IPS DF 4.7 (cell line): ENCODE measurements around the gene NRG2.

ENCODE experiments used
- DNase-seq: peaks from one replicate; pipeline ENCODE4 v3.0.0-alpha.2; 2013; ENCODE audit warnings: low spot score; ENCODE audit errors: extremely low read depth

NRG2 gene

DNA sequence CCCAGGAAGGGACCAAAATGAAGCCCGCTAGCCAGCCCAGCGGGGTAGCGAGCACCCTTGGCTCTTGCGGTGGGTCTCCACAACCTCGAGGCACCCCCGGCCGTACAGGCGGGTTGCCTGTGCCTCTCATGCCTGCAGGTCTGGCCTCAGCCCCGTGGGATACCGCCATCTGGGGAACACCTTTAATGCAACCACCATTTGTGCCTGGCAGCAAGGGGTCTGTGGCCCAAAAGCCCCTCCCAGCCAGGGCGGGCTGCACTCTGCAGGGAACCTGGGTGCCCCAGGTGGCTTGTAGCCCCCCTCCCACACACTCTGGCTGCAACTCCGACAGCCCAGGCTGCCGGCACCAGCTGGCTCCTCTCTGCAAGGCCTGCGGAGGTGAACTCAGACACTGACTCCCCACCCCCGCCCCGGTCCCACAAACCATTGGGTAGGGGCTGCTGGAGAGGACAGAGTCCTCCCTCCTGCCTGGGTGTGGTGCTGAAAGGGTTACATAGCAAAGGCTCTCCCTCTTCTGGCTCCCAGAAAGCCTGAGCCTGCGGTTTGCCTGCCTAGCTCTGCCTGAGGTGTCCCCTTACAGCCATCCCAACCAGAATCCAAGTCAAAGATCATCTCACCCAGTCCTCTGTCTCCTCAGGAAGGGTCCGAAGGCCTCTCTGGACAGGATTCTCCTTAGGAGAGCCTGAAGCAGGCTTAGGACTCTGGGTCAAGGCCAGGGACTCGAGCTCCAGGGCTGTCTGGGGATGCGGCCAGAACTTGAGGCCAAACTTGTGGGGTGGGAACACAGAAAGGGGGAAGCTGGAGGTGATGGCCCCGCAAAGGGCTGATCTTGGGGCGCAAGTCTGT, 138.1 kb downstream of the NRG2 start:
- peak; percentile 25 for DNase-seq

DNA sequence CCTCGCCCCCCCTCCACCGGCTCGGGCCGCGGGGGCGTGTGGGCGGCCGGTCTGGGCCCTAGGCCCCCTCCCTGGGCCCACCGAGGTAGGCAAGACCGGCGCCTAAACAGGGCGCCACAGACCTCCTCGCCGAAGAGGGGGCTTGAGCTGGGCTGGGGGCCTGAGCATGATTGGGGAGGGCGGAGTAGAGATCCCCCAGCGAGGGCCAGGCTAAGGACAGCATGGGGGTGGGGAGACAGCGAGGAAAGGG, 138.6 kb downstream of the NRG2 start:
- DNase-seq: no peak

DNA sequence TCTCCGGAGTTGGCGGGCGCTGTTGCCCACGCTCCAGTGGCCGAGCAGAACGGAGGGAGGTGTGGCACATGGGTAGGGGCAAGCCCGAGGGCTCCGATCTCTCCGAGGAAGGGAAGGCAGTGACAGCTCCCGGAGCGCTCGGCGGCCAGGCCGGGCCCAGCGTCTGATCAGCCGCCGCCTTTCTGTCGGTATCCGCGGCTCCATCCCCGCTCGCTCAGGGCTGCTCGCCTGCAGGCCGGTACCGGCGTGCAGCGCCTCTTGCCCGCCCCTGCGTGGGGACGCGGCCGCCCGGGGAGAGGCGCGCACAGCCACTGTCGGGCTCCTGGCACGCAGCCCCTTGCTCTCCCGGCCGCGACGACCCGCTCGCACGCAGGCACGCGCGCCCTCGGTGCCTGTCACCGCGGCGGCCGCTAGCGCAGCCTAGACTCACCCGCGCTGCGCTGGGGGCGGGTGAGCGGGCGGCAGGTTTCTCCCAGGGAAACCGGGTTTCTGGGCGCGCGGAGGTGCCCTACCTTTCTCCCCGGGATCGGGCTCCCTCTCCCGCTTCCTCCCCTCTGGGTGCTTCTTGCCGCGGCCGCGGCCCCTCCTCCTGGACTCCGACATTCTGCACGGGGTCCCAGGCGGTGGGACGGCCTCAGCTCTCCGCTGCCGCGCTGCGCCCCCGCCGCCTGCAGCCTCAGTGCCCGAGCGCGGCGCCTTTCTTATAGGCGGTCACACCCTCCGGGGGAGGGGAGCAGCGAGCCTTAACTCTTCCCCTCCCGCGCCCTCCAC, 139.1 kb downstream of the NRG2 start:
- no peak for DNase-seq

DNA sequence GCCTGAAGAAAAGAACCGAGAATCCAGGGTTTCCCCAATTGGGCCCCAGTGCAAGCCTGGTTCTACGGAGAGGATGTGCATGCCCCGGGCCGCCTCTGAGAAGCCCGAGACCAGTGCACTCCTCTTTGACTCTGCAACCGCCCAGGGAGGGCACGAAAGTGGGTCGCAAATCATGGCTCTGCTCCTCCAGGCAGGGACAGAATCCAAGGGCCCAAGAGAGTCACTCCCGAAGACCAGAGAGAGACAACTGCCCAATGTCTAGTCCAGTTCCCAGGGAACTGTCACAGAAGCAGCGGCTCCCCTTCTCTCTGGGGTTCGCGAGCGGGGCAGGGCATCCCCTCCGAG, 139.7 kb downstream of the NRG2 start:
- DNase-seq: no peak

DNA sequence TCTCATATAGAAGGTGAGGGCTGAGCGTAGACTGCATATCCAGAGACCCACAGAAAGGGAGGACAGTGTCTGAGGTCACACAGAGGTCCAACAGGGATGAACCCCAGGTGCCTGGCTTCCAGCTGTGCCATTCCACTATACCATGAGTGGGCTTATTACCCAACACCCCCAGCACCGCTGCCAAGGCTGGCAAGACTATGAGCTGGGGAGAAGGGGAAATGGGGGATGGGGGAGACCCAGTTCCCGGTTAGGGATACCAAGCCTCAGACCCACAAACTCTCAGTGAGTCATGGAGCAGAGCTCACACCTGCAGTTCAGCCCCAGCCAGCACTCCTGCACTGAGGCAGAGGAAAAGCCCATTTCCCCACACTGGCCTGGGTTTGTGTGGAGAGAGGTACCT, 141.1 kb downstream of the NRG2 start:
- DNase-seq: no peak

DNA sequence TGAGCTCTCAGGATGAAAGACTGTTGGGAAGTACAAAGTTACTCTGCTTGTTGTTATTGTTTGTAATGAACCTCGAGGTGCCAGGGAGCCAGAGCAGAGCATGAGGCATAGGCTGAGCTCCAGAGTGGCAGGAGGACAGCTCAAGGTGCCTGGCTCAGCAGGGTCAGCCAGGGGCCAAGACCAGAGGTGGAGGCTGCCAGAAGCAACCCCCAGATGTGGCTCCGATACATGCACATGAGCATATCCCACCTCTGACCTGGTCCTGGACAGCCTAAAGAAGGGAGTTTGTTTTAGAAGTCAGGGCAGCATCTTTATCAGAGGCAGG, 141.9 kb downstream of the NRG2 start:
- DNase-seq: no peak

DNA sequence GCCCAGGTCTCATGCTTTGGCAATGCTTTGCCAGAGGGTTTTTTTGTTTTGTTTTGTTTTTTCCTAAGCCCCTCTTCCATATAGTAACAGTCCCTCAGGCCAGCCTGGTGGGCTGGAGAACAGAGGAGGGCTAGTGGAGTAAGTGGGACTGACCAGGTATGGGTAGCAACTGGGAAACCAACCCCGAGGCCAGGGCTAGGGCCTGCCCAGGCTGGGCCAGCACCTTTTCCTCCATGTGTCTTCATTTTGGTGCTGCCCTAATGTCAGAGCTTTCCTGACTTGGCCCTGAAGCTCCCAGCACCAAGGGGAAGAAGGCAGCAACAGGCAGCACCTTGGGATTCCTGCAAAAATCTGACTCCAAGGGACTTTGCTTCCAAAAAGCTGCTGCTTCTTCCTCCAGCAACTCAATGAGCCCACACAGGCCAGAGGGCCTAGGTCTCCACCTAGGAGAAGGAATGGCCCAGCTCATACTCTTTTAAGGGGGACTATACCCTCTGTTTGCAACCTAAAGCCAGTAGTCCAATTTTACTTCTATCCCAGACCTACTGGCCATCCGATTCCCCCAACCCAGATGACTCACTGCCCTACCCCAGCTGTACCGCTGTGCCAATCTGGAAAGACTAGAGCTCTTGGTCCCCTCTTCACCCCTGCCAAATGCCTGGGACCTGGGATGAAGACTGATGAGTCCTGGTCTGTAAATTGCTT, 142.4 kb downstream of the NRG2 start:
- no peak for DNase-seq

DNA sequence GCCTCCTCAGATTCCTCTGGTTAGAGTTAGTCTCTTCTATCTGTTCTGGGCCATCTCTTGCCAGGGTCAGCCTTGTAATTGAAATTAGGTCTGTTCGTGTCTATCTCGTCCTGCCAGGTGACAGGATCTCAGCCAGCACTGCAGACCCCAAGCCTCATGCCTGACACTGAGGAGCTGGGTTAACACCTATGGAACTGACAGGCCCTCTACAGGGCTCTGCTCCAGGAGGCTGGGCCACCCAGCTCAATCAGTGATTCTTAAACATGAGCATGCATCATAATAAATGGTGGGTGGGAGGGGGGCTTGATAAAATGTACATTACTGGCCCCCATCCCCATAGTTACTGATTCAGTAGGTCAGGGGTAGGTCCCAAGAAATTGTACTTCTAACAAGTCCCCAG, 144.1 kb downstream of the NRG2 start:
- DNase-seq: no peak

DNA sequence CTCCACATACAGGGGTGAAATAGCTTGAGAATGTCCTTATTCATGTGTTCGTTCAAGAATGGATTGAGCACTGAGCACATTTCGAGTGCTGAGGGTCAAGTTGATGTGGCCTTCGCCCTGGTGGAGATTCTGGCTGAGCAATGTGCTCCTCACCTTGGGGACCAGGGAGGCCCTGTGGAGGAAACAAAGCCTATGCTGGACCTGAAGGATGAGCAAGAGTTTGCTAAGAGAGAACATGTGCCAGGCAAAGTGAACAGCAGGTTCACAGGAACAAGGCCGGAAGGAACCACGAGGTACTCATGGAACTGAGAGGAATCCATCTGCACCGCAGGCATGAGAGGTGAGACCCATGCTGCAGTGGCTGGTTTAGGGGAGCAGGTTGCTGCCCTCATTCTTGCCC, 145.1 kb downstream of the NRG2 start:
- no peak for DNase-seq

DNA sequence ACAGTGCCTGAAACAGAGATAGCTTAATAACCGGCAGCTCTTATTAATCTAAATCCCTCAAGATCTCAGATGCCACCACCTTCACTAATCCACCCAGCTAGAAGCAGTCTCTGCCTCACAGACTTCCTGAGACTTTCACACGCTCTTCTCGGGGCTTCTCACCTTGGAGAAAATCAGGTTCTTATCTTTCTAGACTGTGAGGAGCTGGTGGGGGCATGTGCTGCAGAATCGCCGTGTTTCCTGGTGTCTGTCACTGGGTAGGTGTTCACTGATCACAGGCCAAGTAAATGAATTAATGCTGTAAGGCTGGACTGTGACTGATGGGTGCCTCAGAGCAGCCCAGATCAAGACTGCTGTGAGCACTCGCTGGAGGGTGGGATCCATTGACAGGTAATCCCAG, 145.8 kb downstream of the NRG2 start:
- no peak for DNase-seq

DNA sequence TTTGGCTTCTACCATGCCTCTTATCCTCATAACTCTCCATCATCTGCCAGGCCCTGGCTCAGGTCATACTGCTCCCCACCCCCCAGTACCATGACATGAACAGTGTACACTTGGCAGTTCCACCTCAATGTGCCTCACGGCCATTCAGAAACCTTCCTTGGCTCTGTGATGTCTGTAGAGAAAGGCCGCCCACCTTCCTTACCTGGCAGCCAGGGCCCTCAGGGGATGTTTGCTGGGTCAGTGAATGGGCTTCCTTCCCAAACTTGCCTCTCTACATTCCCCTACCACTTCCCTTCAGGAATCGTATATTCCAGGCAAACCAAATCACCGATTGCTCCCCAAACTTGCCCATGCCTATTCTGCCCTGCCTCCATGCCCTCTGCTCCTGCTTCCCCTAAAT, 146.4 kb downstream of the NRG2 start:
- no peak for DNase-seq

DNA sequence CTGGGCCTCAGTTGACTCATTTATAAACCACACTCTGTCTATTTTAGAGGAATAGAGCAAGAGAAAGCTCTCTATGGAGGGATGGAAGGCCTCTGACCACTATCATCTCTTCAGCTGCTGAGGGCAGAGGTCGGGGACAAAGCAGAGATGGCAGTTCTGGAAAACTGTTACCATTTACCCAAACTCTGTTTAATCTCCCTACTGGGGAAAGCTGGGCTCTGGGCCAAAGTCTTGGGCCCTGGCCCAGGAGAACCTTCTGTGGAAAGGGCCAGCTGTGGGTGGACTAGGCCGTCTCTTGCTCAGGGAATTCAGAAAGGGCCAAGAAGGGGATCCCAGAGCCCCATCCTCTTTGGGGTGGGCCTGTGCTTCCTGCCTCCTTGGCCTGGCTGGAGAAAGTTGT, 147.5 kb downstream of the NRG2 start:
- no peak for DNase-seq

DNA sequence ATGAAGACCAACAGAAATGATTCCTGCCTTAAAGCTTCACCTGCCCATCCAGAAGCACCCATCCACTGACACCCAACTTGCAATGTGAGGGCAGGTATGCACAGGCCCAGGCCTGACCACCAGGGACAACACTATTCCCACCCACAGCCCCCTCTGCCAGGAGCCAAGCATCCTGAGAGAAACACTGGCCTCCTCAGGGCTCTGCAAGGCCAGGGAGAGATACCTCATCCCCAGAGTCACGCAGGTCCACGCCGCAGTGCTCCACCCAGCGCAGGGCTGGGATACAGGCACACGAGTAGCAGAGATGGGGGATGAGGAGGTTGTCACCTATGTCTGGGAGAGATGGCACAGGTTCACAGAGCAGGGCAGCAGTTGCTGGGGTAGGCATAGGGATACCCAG, 148.1 kb downstream of the NRG2 start:
- DNase-seq: no peak

DNA sequence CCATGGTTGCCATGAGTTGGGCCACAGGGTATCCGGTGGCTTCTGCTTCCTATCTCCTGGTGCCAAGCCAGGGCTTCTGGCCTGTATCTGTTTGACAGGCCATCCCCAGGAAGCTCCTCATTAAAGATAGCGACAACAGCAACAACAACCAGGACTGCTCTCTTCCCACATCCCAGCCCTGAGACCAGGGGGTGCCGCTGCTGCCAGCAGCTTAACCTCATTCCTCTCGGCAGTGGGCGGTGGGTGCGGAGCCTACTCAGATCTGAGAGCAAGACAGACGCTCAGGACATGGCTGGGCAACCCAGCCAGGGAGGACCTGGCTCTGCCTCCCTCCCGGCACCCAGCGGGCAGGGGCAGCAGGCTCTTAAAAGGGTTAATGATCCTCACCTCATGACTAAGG, 149.2 kb downstream of the NRG2 start:
- no peak for DNase-seq

DNA sequence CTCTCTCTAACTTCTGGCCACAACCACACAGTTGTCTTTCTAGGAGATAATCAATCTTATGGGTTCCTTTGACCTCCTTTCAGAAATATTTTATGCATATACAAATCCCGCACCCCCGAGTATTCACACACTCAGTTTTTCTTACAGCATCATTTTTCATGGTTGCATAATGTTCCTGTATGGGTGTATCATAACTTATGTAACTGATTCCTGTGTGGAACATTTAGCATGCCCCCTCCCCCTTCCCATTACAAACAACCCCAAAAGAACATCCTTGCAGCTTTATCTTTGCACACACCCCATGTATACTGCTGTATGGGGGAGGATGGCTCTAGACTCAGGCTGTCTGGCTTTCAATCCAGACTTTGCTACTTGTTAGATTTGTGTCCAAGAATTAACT, 153.7 kb downstream of the NRG2 start:
- DNase-seq: no peak

DNA sequence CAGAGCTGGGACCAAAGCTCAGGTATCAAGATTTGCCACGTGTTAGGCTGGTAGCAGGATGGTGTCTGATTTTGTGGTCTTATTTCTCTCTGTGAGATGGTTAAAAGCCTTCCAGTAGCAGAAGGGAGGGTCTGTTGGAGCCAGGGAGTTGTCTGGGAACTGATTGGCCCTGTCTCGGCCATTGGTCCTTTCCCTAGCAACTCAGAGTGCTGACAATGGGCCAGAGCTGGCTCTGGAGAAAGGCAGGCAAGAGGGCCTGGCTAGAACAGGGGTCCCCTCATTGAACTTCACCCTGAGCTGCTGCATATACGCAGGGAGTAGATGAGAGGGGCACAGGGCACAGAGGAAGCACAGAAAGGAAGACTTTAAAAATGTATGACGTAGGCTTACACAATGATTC, 154.7 kb downstream of the NRG2 start:
- DNase-seq: no peak

DNA sequence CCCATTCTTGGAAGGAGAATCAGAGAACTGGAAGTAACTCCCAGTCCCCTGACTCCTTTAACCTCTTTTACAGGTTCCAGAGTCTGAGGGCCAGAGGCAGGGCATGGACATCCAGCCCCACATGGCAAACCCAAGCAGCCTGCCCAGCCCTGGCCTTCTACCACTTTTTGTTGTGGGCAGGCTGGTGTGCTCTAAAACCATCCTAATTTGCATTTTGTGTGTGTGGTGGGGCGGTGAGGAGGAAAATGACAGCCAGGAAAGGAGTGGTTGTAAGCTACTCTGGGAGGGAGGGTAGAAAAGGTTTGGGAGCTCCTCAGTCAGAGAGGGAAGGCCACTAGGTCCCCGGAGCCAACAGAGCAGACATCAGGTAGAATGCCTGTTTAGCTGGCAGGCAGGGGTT, 156.9 kb downstream of the NRG2 start:
- DNase-seq: no peak

DNA sequence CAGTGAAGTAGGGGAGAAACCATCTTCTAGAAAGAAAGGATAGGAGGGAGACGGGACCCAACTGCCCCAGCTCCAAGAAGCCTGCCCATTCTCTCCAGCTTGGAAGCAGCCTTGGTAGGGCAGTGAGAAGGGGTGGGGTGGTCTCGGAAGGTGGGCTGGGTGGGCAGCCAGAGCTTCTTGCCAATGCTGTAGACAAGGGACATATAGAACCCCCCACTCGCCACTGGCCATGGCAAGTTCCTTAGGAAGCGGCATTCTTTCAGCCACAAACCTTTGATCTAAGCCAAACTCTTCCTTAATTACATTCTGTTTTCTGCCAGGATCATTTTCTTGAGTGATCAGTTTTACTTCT, 157.3 kb downstream of the NRG2 start:
- DNase-seq: no peak

DNA sequence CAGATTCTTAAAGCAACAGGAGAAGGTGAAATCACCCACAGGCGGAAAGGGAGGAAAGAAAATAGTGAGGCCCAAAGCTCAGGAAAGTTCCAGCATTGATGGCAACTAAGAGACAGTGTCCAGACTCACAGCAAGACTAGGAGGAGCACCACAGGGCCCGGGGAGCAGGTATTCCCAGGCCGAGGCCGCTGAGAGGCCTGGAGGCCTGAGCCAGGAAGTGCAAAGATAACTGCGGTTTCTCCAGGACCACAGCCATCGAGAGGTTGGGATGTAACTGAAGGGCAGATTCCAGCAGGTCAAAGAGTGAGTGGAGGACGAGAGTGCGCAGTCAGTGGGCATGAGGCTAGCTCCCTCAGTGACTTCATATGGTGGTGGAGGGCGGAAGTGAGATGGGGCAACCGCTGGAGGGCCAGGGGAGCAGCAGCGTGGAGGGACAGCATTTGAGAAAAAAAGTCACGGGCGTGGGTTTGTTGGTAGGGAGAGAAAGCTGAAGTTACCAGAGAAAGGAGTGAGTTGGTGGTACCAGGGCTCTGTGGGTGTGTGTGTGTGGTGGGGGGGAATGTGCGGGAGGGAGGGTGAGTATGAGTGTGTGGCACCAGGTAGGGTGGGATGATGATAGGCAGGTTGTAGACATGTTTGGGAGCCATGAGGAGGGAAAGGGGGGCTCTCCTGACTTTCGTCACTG, 157.8 kb downstream of the NRG2 start:
- DNase-seq: no peak

DNA sequence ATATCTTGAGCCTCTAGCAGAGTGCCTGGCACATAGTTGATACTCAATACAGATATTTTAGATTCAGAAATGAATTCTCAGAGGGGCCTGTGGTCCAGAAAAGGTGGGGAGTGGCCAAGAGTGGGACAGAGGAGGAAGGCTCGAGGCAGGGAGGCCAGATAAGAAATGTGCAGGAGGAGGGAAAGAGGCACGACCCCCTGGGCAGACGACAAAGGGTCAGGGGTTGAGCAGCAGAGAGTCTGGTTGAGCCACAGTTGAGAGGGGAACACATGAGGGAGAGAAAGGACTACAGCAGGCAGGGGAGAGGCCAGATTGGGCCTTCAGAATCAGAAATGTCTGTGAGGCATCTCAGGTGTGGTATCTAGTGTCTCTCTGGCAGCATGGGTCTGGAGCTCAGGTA, 158.4 kb downstream of the NRG2 start:
- no peak for DNase-seq

DNA sequence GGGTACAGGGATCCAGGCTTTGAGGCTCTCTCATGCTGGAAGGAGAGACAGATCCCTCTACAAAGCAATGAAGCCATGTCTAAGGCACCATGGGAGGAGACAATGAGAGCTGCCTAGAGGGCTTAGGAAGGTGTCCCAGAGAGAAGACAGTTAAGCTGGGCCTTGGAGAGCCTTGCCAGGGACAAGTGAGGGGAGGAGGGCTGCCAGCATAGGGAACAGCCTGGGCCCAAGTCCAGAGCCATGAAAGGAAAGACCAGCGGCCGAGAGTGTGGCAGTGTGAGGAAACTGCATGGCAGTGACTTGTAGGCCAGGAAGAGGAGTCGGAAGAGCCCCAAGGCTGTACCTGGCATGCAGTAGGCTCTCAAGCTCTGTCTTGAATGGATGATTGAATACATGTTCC, 159.0 kb downstream of the NRG2 start:
- no peak for DNase-seq

DNA sequence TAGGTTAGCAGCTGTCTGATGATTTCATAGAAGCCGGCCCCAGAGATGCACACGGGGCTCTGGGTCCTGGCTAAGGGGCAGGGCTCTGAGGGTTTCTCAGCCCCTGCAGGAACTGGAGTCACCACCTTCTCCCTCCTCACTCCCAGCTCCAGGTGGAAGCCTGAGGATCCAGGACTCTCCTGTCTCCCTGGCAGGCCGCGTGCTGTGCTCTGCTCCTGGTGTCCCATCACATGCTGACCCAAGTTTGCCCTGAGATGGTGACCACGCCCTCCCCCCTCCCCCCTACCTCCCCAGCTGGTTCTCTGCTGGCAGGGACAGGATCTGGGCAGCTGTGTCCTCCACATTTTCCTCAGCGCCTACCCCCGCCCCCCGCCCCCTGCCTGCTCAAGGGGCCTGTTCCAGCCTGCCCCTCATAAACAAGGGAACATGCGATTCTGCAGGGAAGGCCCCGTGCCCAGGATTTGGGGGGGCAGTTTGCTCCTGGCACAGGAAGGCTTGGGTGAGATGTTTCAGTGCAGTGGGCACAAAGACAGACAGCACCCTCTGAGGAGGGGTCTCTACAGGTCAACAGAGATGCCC, 160.0 kb downstream of the NRG2 start:
- DNase-seq: no peak
